Kidney epithelial cell (primary cell): ENCODE measurements around the gene TSPAN32. TPM values are rescaled to one million over a fixed set of nuclear protein-coding genes. Genes with fewer than 3 reads are reported as not detected.

Source experiments
- DNase-seq: peaks from one replicate; pipeline ENCODE4 v3.0.0-alpha.2; 2010; ENCODE audit warnings: low read depth
- H3K27me3 ChIP-seq: 2 replicates; pipeline ENCODE4 v1.6.0; 2011; ENCODE audit warnings: low read length; ENCODE audit not compliant: control insufficient read depth, insufficient read depth
- H3K36me3 ChIP-seq: 2 replicates; pipeline ENCODE4 v1.5.1; 2011; ENCODE audit warnings: low read length; ENCODE audit not compliant: control insufficient read depth, insufficient read depth
- H3K4me3 ChIP-seq: 2 replicates; pipeline ENCODE4 v1.5.1; 2011; ENCODE audit warnings: low read depth, mild to moderate bottlenecking, control low read depth, low read length
- CTCF ChIP-seq: IDR thresholded peaks from 2 replicates; pipeline ENCODE4 v1.5.1; 2011; ENCODE audit warnings: mild to moderate bottlenecking, moderate library complexity, low read length, control low read depth, inconsistent platforms; ENCODE audit not compliant: insufficient read depth, poor library complexity, severe bottlenecking
- total RNA-seq: library from RNA; depleted of rRNA; stranded (reverse); fragments of >200 nt; gene quantifications from 2 replicates; pipeline ENCODE4 v1.2.3, GENCODE V29; 2015

TSPAN32 gene
- total RNA-seq, 1 donor from 2014 or later = 0.46 TPM

DNA sequence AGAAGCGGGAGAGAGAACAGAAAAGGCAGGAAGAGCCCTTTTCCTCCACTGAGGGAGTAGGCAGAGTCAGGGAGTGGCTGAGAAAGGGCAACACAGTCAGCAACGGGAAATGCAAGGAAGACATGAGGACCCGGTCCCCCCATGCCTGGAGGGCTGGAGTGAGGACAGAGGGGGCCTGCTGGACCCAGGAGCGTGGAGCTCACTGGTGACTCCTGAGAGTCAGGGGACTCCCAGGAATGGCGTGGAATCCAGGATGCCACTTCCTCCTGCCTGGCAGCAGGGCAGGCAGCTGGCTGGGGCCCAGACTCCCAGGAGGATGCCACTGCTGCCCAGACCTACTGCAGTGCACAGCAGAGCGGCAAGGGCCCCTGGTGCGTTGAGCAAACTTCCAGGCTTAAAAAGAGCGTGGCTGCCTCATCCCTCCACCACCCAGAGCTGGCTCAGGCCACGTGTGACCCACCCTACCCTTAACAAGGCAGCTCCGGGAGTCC, 11.4 kb upstream of the TSPAN32 start:
- Histone ChIP-seq H3K36me3 (no peaks in the 10 kb centered on the region), H3K4me3 (no peak overlapping the region), H3K27me3 (peaks cover 21% of the 10 kb centered on the region)
- TF ChIP-seq CTCF = no peak
- no peak for DNase-seq

DNA sequence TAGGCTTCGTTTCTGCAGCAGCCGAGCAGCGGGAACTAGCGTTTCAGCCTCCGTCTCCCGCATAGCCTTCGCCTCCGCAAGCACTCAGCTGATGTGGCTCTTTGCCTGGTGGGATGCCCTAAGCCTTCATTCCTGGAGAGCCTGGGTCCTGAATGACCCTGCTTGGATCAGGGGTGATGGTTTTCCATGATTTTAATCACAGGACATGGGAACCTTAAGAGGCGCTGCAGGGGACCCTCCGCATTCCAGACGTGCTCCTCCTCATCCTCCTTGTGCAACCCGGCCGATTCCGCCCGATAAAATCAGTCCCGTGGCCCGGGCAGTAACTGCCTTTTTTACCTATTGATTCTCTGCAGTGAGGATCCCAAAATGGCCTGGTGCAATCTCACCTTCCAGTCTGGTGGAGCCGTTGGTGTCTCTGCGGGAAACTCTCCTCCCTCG, 8.3 kb upstream of the TSPAN32 start:
- Histone ChIP-seq H3K36me3 (no peaks in the 10 kb centered on the region), H3K27me3 (peaks cover 14% of the 10 kb centered on the region), H3K4me3 (no peak overlapping the region)
- no peak for TF ChIP-seq CTCF
- DNase-seq = no peak

GRCh38 chr11:2293984-2294925, 7.6 kb upstream of the TSPAN32 start:
- TF ChIP-seq CTCF = no peak
- Histone ChIP-seq H3K27me3 (peaks cover 12% of the 10 kb centered on the region), H3K4me3 (no peak overlapping the region), H3K36me3 (no peaks in the 10 kb centered on the region)
- DNase-seq = no peak

DNA sequence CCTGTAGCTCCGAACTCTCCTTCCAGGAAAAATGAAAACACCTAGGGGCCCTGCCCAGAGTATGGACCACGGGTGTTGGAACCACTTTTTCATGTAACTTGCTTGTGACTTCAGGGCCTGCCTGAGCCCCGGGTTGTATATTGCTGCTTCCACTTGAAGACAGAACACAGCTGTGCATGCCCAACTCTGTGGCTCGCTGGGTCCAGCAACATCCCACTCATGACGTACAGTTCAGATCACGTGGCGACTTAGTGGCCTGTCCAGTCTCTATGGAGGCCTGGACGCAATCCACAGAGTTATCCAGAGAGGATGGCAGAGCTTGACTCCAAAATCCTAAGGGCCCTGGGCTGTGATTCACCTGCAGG, 6.9 kb upstream of the TSPAN32 start:
- H3K27me3 ChIP-seq = peaks cover 13% of the 10 kb centered on the region
- H3K36me3 ChIP-seq = no peaks in the 10 kb centered on the region
- H3K4me3 ChIP-seq = no peak overlapping the region
- DNase-seq = no peak
- no peak for TF ChIP-seq CTCF

DNA sequence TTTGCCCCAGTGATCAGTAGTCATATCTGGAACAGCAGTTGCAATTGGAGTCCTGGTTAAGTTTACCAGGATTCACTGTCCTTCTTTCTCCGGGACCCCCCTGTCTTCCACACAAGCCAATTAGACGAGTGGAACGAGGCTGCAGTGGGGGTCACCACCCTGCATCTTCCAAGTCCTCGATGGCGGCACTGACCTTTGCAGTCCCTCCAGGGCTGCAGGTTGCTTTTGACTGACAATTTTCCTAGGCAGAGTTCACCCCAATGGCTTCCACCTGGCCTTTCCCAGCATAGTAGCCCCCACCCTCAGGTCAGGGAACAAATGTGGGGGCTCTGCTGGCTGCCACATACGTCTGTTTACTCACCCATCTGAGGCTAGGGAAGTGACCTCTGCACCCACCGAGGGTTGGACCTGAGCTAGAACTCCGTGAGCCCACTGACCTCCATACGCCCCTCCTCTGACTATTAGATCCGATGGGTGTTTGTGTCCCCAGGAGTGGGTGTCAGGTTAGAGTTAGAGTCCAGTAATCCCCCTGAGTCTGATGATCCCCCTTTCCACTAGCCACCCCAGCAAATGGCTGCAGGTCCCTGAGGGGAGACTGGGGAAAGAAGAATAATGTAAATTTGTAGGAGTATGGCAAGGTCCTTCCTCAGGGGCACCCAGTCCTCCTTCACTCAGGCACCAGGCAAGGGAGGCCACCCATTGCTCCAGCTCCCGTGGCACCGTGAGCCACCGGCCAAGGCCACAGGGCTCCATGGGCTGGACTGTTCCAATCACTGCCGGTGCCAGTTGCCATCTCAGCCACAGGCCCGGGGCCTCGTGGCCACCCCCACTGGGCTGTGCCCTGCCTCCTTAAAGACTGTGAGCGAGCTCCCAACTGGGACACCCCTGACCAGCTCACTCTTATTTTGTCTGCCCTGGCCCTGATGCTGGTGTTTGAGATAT, 5.6 kb upstream of the TSPAN32 start:
- Histone ChIP-seq H3K36me3 (no peaks in the 10 kb centered on the region), H3K4me3 (no peak overlapping the region), H3K27me3 (peaks cover 9% of the 10 kb centered on the region)
- DNase-seq = no peak
- TF ChIP-seq CTCF = no peak
